Glutamatergic neuron (in vitro differentiated cells): Measurements from ENCODE around the gene PLA1A. TPM values are rescaled to one million over a fixed set of nuclear protein-coding genes. Genes with fewer than 3 reads are reported as not detected.
A peak's percentile ranks its signal among the peaks of the same experiment; 100 is the strongest.

Experiments
- DNase-seq: peaks from one replicate; pipeline ENCODE4 v3.0.0; 2022
- H3K27ac Mint-ChIP-seq: one replicate; pipeline ENCODE4 v1.8.0; 2020; ENCODE audit warnings: mild to moderate bottlenecking, mixed read lengths, inconsistent platforms; ENCODE audit not compliant: unreplicated experiment
- H3K27me3 Mint-ChIP-seq: one replicate; pipeline ENCODE4 v1.8.0; 2020; ENCODE audit warnings: mild to moderate bottlenecking, moderate library complexity, mixed read lengths, inconsistent platforms; ENCODE audit not compliant: unreplicated experiment
- H3K36me3 Mint-ChIP-seq: one replicate; pipeline ENCODE4 v1.8.0; 2020; ENCODE audit warnings: mild to moderate bottlenecking, mixed read lengths, inconsistent platforms; ENCODE audit not compliant: unreplicated experiment
- H3K4me1 Mint-ChIP-seq: one replicate; pipeline ENCODE4 v1.8.0; 2020; ENCODE audit warnings: mild to moderate bottlenecking, low read depth, mixed read lengths, inconsistent platforms; ENCODE audit not compliant: unreplicated experiment
- H3K4me3 Mint-ChIP-seq: one replicate; pipeline ENCODE4 v1.8.0; 2020; ENCODE audit warnings: mild to moderate bottlenecking, mixed read lengths, inconsistent platforms; ENCODE audit not compliant: unreplicated experiment
- H3K9me3 Mint-ChIP-seq: one replicate; pipeline ENCODE4 v1.8.0; 2020; ENCODE audit warnings: mild to moderate bottlenecking, moderate library complexity, mixed read lengths, inconsistent platforms; ENCODE audit not compliant: unreplicated experiment
- CTCF ChIP-seq: fragments of 200-600 bp; sonication (generic); IDR thresholded peaks from one replicate; pipeline ENCODE4 v1.5.0; 2021; ENCODE audit not compliant: partially characterized antibody, unreplicated experiment
- total RNA-seq: library from RNA; stranded (reverse); fragmentation: NEBNext Ultra II Directional; extraction: Animal tissue kit (Norgen Biotek cat#: 25700); gene quantifications from one replicate; pipeline ENCODE4 v1.2.1, GENCODE V29; 2021; ENCODE audit not compliant: unreplicated experiment

Gene PLA1A
- total RNA-seq, 1 donor from 2014 or later = not detected

GRCh38 chr3:119635719-119636118 lies 38.0 kb downstream of the PLA1A start:
- no peaks in the 10 kb centered on the region for H3K27me3 Mint-ChIP-seq
- no peak for TF ChIP-seq CTCF
- peaks cover 15% of the 10 kb centered on the region for H3K4me1 Mint-ChIP-seq
- H3K27ac Mint-ChIP-seq = no peak overlapping the region
- H3K4me3 Mint-ChIP-seq = no peak overlapping the region
- DNase-seq = no peak
- peaks cover 3% of the 10 kb centered on the region for H3K9me3 Mint-ChIP-seq
- H3K36me3 Mint-ChIP-seq = no peaks in the 10 kb centered on the region

- H3K4me3 Mint-ChIP-seq = no peak overlapping the region
- DNase-seq = no peak
- TF ChIP-seq CTCF = no peak
- H3K36me3 Mint-ChIP-seq = no peaks in the 10 kb centered on the region
- H3K4me1 Mint-ChIP-seq = peaks cover 12% of the 10 kb centered on the region
- H3K9me3 Mint-ChIP-seq = peaks cover 3% of the 10 kb centered on the region
- no peaks in the 10 kb centered on the region for H3K27me3 Mint-ChIP-seq
- H3K27ac Mint-ChIP-seq = no peak overlapping the region
Measured at GRCh38 chr3:119636249-119636648, 38.6 kb downstream of the PLA1A start.

GRCh38 chr3:119636891-119637611 lies 39.4 kb downstream of the PLA1A start:
- no peak for TF ChIP-seq CTCF
- no peaks in the 10 kb centered on the region for H3K27me3 Mint-ChIP-seq
- no peak overlapping the region for H3K4me3 Mint-ChIP-seq
- H3K9me3 Mint-ChIP-seq = peaks cover 3% of the 10 kb centered on the region
- H3K36me3 Mint-ChIP-seq = no peaks in the 10 kb centered on the region
- peaks cover 12% of the 10 kb centered on the region for H3K4me1 Mint-ChIP-seq
- DNase-seq = no peak
- no peak overlapping the region for H3K27ac Mint-ChIP-seq

- Mint-ChIP-seq H3K4me3 (no peak overlapping the region), H3K9me3 (peaks cover 3% of the 10 kb centered on the region), H3K27me3 (no peaks in the 10 kb centered on the region), H3K27ac (peak overlapping the region; percentile 97), H3K36me3 (no peaks in the 10 kb centered on the region), H3K4me1 (peaks cover 12% of the 10 kb centered on the region)
- DNase-seq = no peak
- TF ChIP-seq CTCF = no peak
Measured at GRCh38 chr3:119637679-119638477, 40.2 kb downstream of the PLA1A start.
